H1 (cell line): ENCODE data around the gene S100PBP. TPM values are rescaled to one million over a fixed set of nuclear protein-coding genes. Genes with fewer than 3 reads are reported as not detected.

Source experiments
- CTCF ChIA-PET: fragments of 300-600 bp; sonication (Branson Sonifier 250); formaldehyde crosslinking; loops from one replicate; lab custom pipeline; 2021; ENCODE audit not compliant: partially characterized antibody; lab: Charles Lee
- POLR2A ChIA-PET: fragments of 300-600 bp; sonication (Branson Sonifier 250); formaldehyde crosslinking; loops from one replicate; lab custom pipeline; 2021; ENCODE audit warnings: inconsistent platforms; ENCODE audit not compliant: partially characterized antibody; lab: Charles Lee
- DNase-seq, 2 experiments: peaks; one replicate each; pipeline versions ENCODE4 v3.0.0 to v3.0.0-alpha.2; 2010 to 2022; ENCODE audit warnings: low spot score in 2 of 2, low read depth in 1 of 2, mixed read lengths in 1 of 2
- FAIRE-seq: peaks from 2 replicates; lab custom pipeline; 2011; peaks lifted over from hg19 to GRCh38; lab: Jason Lieb, UNC
- H2AFZ ChIP-seq: 2 replicates; pipeline ENCODE4 v1.8.1; 2012; ENCODE audit warnings: low read length, inconsistent platforms
- H2AK5ac ChIP-seq: 2 replicates; pipeline ENCODE4 v1.6.1; 2013; ENCODE audit warnings: low read depth, low read length
- H2BK120ac ChIP-seq: replicated peaks from 2 replicates; pipeline ENCODE3; 2013; ENCODE audit warnings: low read depth, low read length, inconsistent platforms
- H2BK12ac ChIP-seq: 2 replicates; pipeline ENCODE4 v1.6.1; 2013; ENCODE audit warnings: low read depth, low read length
- H2BK15ac ChIP-seq: 2 replicates; pipeline ENCODE4 v1.6.1; 2013; ENCODE audit warnings: low read length
- H2BK20ac ChIP-seq: 2 replicates; pipeline ENCODE4 v1.6.1; 2013; ENCODE audit warnings: low read length
- H2BK5ac ChIP-seq: 2 replicates; pipeline ENCODE4 v1.6.1; 2013; ENCODE audit warnings: low read depth, low read length
- H3K14ac ChIP-seq: 2 replicates; pipeline ENCODE4 v1.6.1; 2013; ENCODE audit warnings: inconsistent platforms; ENCODE audit not compliant: insufficient read length
- H3K18ac ChIP-seq: 2 replicates; pipeline ENCODE4 v1.6.1; 2013; ENCODE audit warnings: low read length; ENCODE audit errors: extremely low read depth
- H3K23ac ChIP-seq: 2 replicates; pipeline ENCODE4 v1.6.1; 2013; ENCODE audit warnings: inconsistent platforms; ENCODE audit not compliant: insufficient read length
- H3K23me2 ChIP-seq: 2 replicates; pipeline ENCODE4 v1.6.1; 2013; ENCODE audit warnings: low read depth, low read length
- H3K27ac ChIP-seq: 2 replicates; pipeline ENCODE4 v1.6.1; 2011; ENCODE audit warnings: low read depth, low read length, inconsistent platforms
- H3K27me3 ChIP-seq, 4 experiments: replicated peaks in 1 of 4; 1 replicate in 1 of 4; 2 replicates in 3 of 4; pipeline versions ENCODE4 v1.6.1 to v1.8.1; 2011 to 2013; ENCODE audit warnings: low read length in 3 of 4, mild to moderate bottlenecking in 3 of 4, inconsistent platforms in 2 of 4, mixed read lengths in 2 of 4, moderate library complexity in 1 of 4; ENCODE audit not compliant: control insufficient read depth in 3 of 4, insufficient read depth in 3 of 4; ENCODE audit errors: extremely low read depth in 1 of 4
- H3K36me3 ChIP-seq, 4 experiments: 2 replicates each; pipeline versions ENCODE4 v1.6.1 to v1.8.1; 2011 to 2013; ENCODE audit warnings: mild to moderate bottlenecking in 4 of 4, low read length in 3 of 4, moderate library complexity in 2 of 4, control low read depth in 1 of 4, inconsistent platforms in 1 of 4; ENCODE audit not compliant: insufficient read depth in 4 of 4, control insufficient read depth in 2 of 4
- H3K4ac ChIP-seq: replicated peaks from 2 replicates; pipeline ENCODE3; 2013; ENCODE audit warnings: low read length, low read depth, mixed read lengths, inconsistent platforms; ENCODE audit not compliant: insufficient read length
- H3K4me1 ChIP-seq, 4 experiments: replicated peaks in 1 of 4; 1 replicate in 1 of 4; 2 replicates in 3 of 4; pipeline versions ENCODE4 v1.6.1 to v1.8.1; 2011 to 2013; ENCODE audit warnings: low read length in 3 of 4, inconsistent platforms in 2 of 4, mixed read lengths in 1 of 4; ENCODE audit not compliant: insufficient read depth in 4 of 4, control insufficient read depth in 3 of 4
- H3K4me2 ChIP-seq, 2 experiments: 2 replicates each; pipeline versions ENCODE4 v1.6.1 to v1.8.1; 2011 to 2013; ENCODE audit warnings: low read depth in 2 of 2, low read length in 2 of 2, control low read depth in 1 of 2, inconsistent platforms in 1 of 2, mild to moderate bottlenecking in 1 of 2; ENCODE audit not compliant: insufficient read depth in 1 of 2
- H3K4me3 ChIP-seq, 4 experiments: fragments of 200-600, 300-600 bp in 1 of 4; sonication (generic), shearing (Covaris generic), sonication (Bioruptor Twin) in 1 of 4; 2 replicates each; pipeline versions ENCODE4 v1.5.1 to v1.8.1; 2011 to 2016; ENCODE audit warnings: low read length in 4 of 4, low read depth in 3 of 4, control low read depth in 2 of 4, inconsistent platforms in 2 of 4, mild to moderate bottlenecking in 2 of 4, mixed read lengths in 1 of 4, moderate library complexity in 1 of 4; ENCODE audit not compliant: insufficient read depth in 2 of 4; ENCODE audit errors: extremely low read depth in 1 of 4
- H3K56ac ChIP-seq: replicated peaks from 2 replicates; pipeline ENCODE3; 2013; ENCODE audit warnings: low read depth, mild to moderate bottlenecking, mixed read lengths, low read length, inconsistent platforms; ENCODE audit not compliant: insufficient read length
- H3K79me1 ChIP-seq: 2 replicates; pipeline ENCODE4 v1.6.1; 2013; ENCODE audit warnings: low read depth, low read length, control low read depth
- H3K79me2 ChIP-seq, 2 experiments: 2 replicates each; pipeline versions ENCODE4 v1.6.1 to v1.8.1; 2012 to 2013; ENCODE audit warnings: low read length in 2 of 2, mild to moderate bottlenecking in 2 of 2, inconsistent platforms in 1 of 2; ENCODE audit not compliant: insufficient read depth in 2 of 2, control insufficient read depth in 1 of 2
- H3K9ac ChIP-seq, 4 experiments: replicated peaks in 1 of 4; 1 replicate in 1 of 4; 2 replicates in 3 of 4; pipeline versions ENCODE4 v1.6.1 to v1.8.1; 2011 to 2013; ENCODE audit warnings: low read depth in 3 of 4, low read length in 3 of 4, control low read depth in 2 of 4, mild to moderate bottlenecking in 2 of 4, moderate library complexity in 2 of 4, inconsistent platforms in 1 of 4; ENCODE audit errors: extremely low read depth in 1 of 4
- H3K9me3 ChIP-seq, 2 experiments: 2 replicates each; pipeline versions ENCODE4 v1.6.1 to v1.8.1; 2012 to 2013; ENCODE audit warnings: mild to moderate bottlenecking in 2 of 2, moderate library complexity in 2 of 2, control low read depth in 1 of 2, inconsistent platforms in 1 of 2, low read depth in 1 of 2, low read length in 1 of 2, mixed read lengths in 1 of 2; ENCODE audit not compliant: insufficient read depth in 2 of 2
- H4K20me1 ChIP-seq, 2 experiments: replicated peaks in 1 of 2; 2 replicates each; pipeline versions ENCODE3 to v1.8.1; 2011 to 2013; ENCODE audit warnings: inconsistent platforms in 2 of 2, low read length in 2 of 2, mild to moderate bottlenecking in 1 of 2; ENCODE audit not compliant: insufficient read depth in 2 of 2, control insufficient read depth in 1 of 2
- H4K5ac ChIP-seq: 2 replicates; pipeline ENCODE4 v1.6.1; 2013; ENCODE audit warnings: low read length, low read depth, mixed read lengths, inconsistent platforms; ENCODE audit not compliant: insufficient read length
- H4K8ac ChIP-seq: 2 replicates; pipeline ENCODE4 v1.8.0; 2013; ENCODE audit warnings: mild to moderate bottlenecking, moderate library complexity, low read length, inconsistent platforms; ENCODE audit not compliant: insufficient read depth; ENCODE audit errors: extremely low read depth
- H4K91ac ChIP-seq: replicated peaks from 2 replicates; pipeline ENCODE3; 2013; ENCODE audit warnings: low read length, mixed read lengths, inconsistent platforms; ENCODE audit not compliant: insufficient read length
- CEBPB ChIP-seq: IDR thresholded peaks from 2 replicates; pipeline ENCODE4 v1.6.1; 2012; ENCODE audit warnings: low read depth, low read length
- TEAD4 ChIP-seq: IDR thresholded peaks from 2 replicates; pipeline ENCODE4 v1.6.1; 2012; ENCODE audit warnings: low read depth, low read length, inconsistent platforms, mixed read lengths
- YY1 ChIP-seq: IDR thresholded peaks from 2 replicates; pipeline ENCODE4 v1.6.1; 2011; ENCODE audit warnings: low read depth, mild to moderate bottlenecking, low read length
- WGBS, 2 experiments: shearing (Covaris generic) in 1 of 2; methylation state at CpG; one replicate each; pipeline versions ENCODE4 v1.1.6 to v1.1.7; 2013 to 2015; ENCODE audit warnings: low lambda C conversion rate in 2 of 2, mixed read lengths in 2 of 2, inconsistent platforms in 1 of 2, low coverage in 1 of 2, missing lambda C conversion rate in 1 of 2; ENCODE audit not compliant: insufficient replicate concordance in 2 of 2, insufficient coverage in 1 of 2, insufficient read length in 1 of 2; ENCODE audit errors: extremely low coverage in 1 of 2, missing lambda C conversion rate in 1 of 2; 5-methylcytosine and 5-hydroxymethylcytosine counted together
- polyA plus RNA-seq, 7 experiments: library from polyadenylated mRNA; depleted of rRNA in 3 of 7; stranded (reverse) in 5 of 7; unstranded in 2 of 7; fragments of >200 nt in 5 of 7; fragments of 200-250 nt in 2 of 7; gene quantifications; 1 replicate in 5 of 7; 2 replicates in 1 of 7; 4 replicates in 1 of 7; pipeline versions ENCODE4 v1.2.1 to v1.2.3, GENCODE V29; 2011 to 2013; ENCODE audit warnings: missing spikeins in 2 of 7, mixed read lengths in 2 of 7
- total RNA-seq: library from RNA; stranded (reverse); fragmentation: NEBNext Ultra II Directional; extraction: Animal tissue kit (Norgen Biotek cat#: 25700); gene quantifications from 2 replicates; pipeline ENCODE4 v1.2.1, GENCODE V29; 2021

S100PBP gene
- total and polyA plus RNA-seq, 2 of the 8 experiments (the other 6 are each of a cell fraction or from before 2014, with no cell fraction given) = 43.8 to 68.3 TPM

DNA sequence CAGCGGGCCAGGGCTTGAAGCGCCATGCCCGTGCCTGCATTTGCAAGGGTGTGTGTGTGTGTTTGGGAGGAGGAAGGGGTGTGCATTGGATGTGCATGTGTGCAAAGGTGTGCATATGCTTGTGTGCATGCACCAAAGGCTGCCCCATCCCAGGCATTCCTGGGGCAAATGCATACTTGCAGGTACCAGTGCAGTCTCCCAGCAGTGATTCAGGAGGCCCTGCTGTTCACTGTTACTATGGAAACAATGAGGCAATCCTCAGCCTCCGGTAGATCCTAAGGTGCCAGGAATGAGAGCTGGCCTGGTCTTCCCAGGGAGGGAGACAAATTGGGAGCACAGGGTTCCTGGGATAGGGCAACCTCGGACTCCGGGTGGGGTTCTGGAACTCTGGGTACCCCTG is 60.7 kb downstream of the S100PBP start:
- Histone ChIP-seq H3K4ac (no peak overlapping the region), H3K56ac (no peak overlapping the region), H4K8ac (no peak overlapping the region), H4K91ac (no peak overlapping the region), H2BK15ac (no peak overlapping the region), H3K9me3 (no peaks in the 10 kb centered on the region), H3K4me1 (peaks cover 3 to 28% (median 14%) of the 10 kb centered on the region in 4 experiments), H2BK12ac (peak overlapping the region; percentile 44; the same call in 1 of the 2 replicates), H3K9ac (no peak overlapping the region; a peak in 1 of 7 replicates), H2BK20ac (no peak overlapping the region), H2BK5ac (no peak overlapping the region), H3K23ac (no peak overlapping the region), H3K14ac (no peak overlapping the region), H4K20me1 (peaks cover 0 to 3% of the 10 kb centered on the region in 2 experiments), H3K4me2 (no peak overlapping the region), H2AK5ac (no peak overlapping the region), H3K27me3 (no peaks in the 10 kb centered on the region), H3K27ac (no peak overlapping the region), H4K5ac (no peak overlapping the region), H3K23me2 (no peaks in the 10 kb centered on the region), H3K36me3 (no peaks in the 10 kb centered on the region), H2AFZ (no peak overlapping the region), H3K18ac (no peak overlapping the region), H3K79me2 (no peaks in the 10 kb centered on the region), H3K4me3 (no peak overlapping the region), H3K79me1 (no peaks in the 10 kb centered on the region), H2BK120ac (no peak overlapping the region)
- TF ChIP-seq YY1 (no peak), TEAD4 (0 out of 2 replicates have a peak, but pooled peaks have one; percentile 32), CEBPB (peak; percentile 67; the same call in 1 of the 2 replicates)
- WGBS, 2 experiments = 79% methylated on average over 6 of the region's 6 CpGs; no CpG with 5 or more reads in 1 of the 2 experiments
- POLR2A ChIA-PET = interaction anchor here (1.3 kb wide), 1 partner anchor 61 kb away, joined by 4 read pairs; the partner anchor contains the start of gene YARS1
- no peak for FAIRE-seq
- CTCF ChIA-PET = interaction anchor here (0.7 to 19.0 kb wide), 8 partner anchors 14 to 467 kb away, joined by 3 to 382 read pairs (median 3); partner anchors contain the start of genes AZIN2 and HPCA
- DNase-seq = no peak
